Endothelial cell of umbilical vein (primary cell): ENCODE results near the gene GPD1. TPM values are rescaled to one million over a fixed set of nuclear protein-coding genes. Genes with fewer than 3 reads are reported as not detected.

Source experiments
- BruUV-seq: library from RNA; stranded (reverse); fragments of 400-500 nt; replicated peaks from 2 replicates; lab custom pipeline; 2021; lab: Mats Ljungman, UMichigan
- CTCF ChIA-PET: fragments of 300-600, 350-600 bp; sonication (Branson Sonifier 250); formaldehyde crosslinking; loops from one replicate; lab custom pipeline; 2021; ENCODE audit warnings: antibody characterized with exemption, inconsistent platforms; lab: Charles Lee
- POLR2A ChIA-PET: fragments of 300-600, 350-600 bp; sonication (Branson Sonifier 250); formaldehyde crosslinking; loops from one replicate; lab custom pipeline; 2021; ENCODE audit warnings: antibody characterized with exemption, inconsistent platforms; lab: Charles Lee
- DNase-seq: peaks from one replicate; pipeline ENCODE4 v3.0.0-alpha.2; 2011; ENCODE audit warnings: low read depth, low spot score
- FAIRE-seq: peaks from 2 replicates; lab custom pipeline; 2011; peaks lifted over from hg19 to GRCh38; lab: Jason Lieb, UNC
- H2AFZ ChIP-seq: 2 replicates; pipeline ENCODE4 v1.6.0; 2012; ENCODE audit warnings: low read depth, low read length, control low read depth, inconsistent platforms
- H3K27ac ChIP-seq: 2 replicates; pipeline ENCODE4 v1.5.1; 2011; ENCODE audit warnings: low read depth, mild to moderate bottlenecking, control low read depth, low read length, moderate library complexity; ENCODE audit not compliant: insufficient read depth
- H3K27me3 ChIP-seq, 2 experiments: 2 replicates each; pipeline versions ENCODE4 v1.6.0 to v1.6.1; 2011; ENCODE audit warnings: low read length in 2 of 2, mixed read lengths in 1 of 2; ENCODE audit not compliant: control insufficient read depth in 2 of 2, insufficient read depth in 2 of 2
- H3K36me3 ChIP-seq, 2 experiments: 2 replicates in 1 of 2; 3 replicates in 1 of 2; pipeline ENCODE4 v1.5.1; 2011; ENCODE audit warnings: low read length in 2 of 2, mild to moderate bottlenecking in 1 of 2, moderate library complexity in 1 of 2; ENCODE audit not compliant: control insufficient read depth in 2 of 2, insufficient read depth in 2 of 2; ENCODE audit errors: extremely low read depth in 1 of 2
- H3K4me1 ChIP-seq: 3 replicates; pipeline ENCODE4 v1.5.1; 2011; ENCODE audit warnings: mild to moderate bottlenecking, low read length; ENCODE audit not compliant: control insufficient read depth, insufficient read depth; ENCODE audit errors: extremely low read depth
- H3K4me2 ChIP-seq: 2 replicates; pipeline ENCODE4 v1.6.1; 2011; ENCODE audit warnings: low read length, control low read depth, mixed read lengths; ENCODE audit not compliant: insufficient read depth
- H3K4me3 ChIP-seq, 3 experiments: fragments of 200-600 bp in 1 of 3; sonication (generic), shearing (Covaris generic) in 1 of 3; replicated peaks in 1 of 3; 2 replicates each; pipeline ENCODE4 v1.5.1; 2011 to 2016; ENCODE audit warnings: control low read depth in 3 of 3, low read length in 3 of 3, mild to moderate bottlenecking in 2 of 3, inconsistent platforms in 1 of 3, low read depth in 1 of 3, moderate library complexity in 1 of 3; ENCODE audit not compliant: insufficient read depth in 1 of 3
- H3K79me2 ChIP-seq: 2 replicates; pipeline ENCODE4 v1.6.0; 2012; ENCODE audit warnings: low read length, inconsistent platforms; ENCODE audit not compliant: control insufficient read depth, insufficient read depth
- H3K9ac ChIP-seq: replicated peaks from 2 replicates; pipeline ENCODE3; 2011; ENCODE audit warnings: low read length, control low read depth; ENCODE audit not compliant: insufficient read depth; ENCODE audit errors: extremely low read depth
- H3K9me1 ChIP-seq: replicated peaks from 3 replicates; pipeline ENCODE4 v1.6.0; 2011; ENCODE audit warnings: mild to moderate bottlenecking, low read length; ENCODE audit not compliant: control insufficient read depth, insufficient read depth; ENCODE audit errors: extremely low read depth
- H3K9me3 ChIP-seq: replicated peaks from 2 replicates; pipeline ENCODE4 v1.5.1; 2012; ENCODE audit warnings: low read length, inconsistent platforms; ENCODE audit not compliant: control insufficient read depth, insufficient read depth
- H4K20me1 ChIP-seq: replicated peaks from 2 replicates; pipeline ENCODE3; 2011; ENCODE audit warnings: mild to moderate bottlenecking, low read length; ENCODE audit not compliant: control insufficient read depth, insufficient read depth; ENCODE audit errors: extremely low read depth
- CTCF ChIP-seq, 2 donors: IDR thresholded peaks; 1 replicate in 1 of 2; 2 replicates in 1 of 2; pipeline ENCODE4 v1.5.1; 2011; ENCODE audit warnings: low read length in 2 of 2, mild to moderate bottlenecking in 2 of 2, moderate library complexity in 2 of 2, control low read depth in 1 of 2, inconsistent platforms in 1 of 2, low read depth in 1 of 2; ENCODE audit not compliant: insufficient read depth in 1 of 2; ENCODE audit errors: extremely low read depth in 1 of 2
- EZH2 ChIP-seq: IDR thresholded peaks from 2 replicates; pipeline ENCODE4 v1.6.1; 2012; ENCODE audit warnings: borderline replicate concordance, low read depth, mild to moderate bottlenecking, moderate library complexity, low read length, inconsistent platforms; ENCODE audit not compliant: severe bottlenecking
- FOS ChIP-seq: IDR thresholded peaks from 2 replicates; pipeline ENCODE4 v1.6.1; 2011; ENCODE audit warnings: mild to moderate bottlenecking, low read length, moderate library complexity, borderline replicate concordance; ENCODE audit not compliant: insufficient read depth
- GATA2 ChIP-seq: IDR thresholded peaks from 2 replicates; pipeline ENCODE4 v1.7.0; 2011; ENCODE audit warnings: low read depth, mild to moderate bottlenecking, moderate library complexity, mixed read lengths, low read length; ENCODE audit not compliant: insufficient read length, insufficient read depth
- JUN ChIP-seq: IDR thresholded peaks from 2 replicates; pipeline ENCODE4 v1.6.1; 2011; ENCODE audit warnings: borderline replicate concordance, low read depth; ENCODE audit not compliant: insufficient read length, insufficient read depth
- MAX ChIP-seq: IDR thresholded peaks from 2 replicates; pipeline ENCODE4 v1.6.1; 2011; ENCODE audit not compliant: insufficient read depth, insufficient read length
- MYC ChIP-seq: IDR thresholded peaks from one replicate; pipeline ENCODE4 v1.6.1; 2011; ENCODE audit warnings: mild to moderate bottlenecking, low read depth, low read length
- POLR2AphosphoS5 ChIP-seq: IDR thresholded peaks from 2 replicates; pipeline ENCODE4 v1.6.1; 2012; ENCODE audit warnings: low read depth, mild to moderate bottlenecking, control low read depth, low read length, moderate library complexity; ENCODE audit not compliant: insufficient read depth
- dilution Hi-C: fragments of 300-500 bp; cut with MboI; formaldehyde crosslinking; loops from one replicate; pipeline ENCODE4 v1.15.0; 2019; ENCODE audit warnings: low sequenced_read_pairs; ENCODE audit not compliant: extremely low pct_ligation_motif_present
- intact Hi-C: fragments of 100-400 bp; cut with micrococcal nuclease; formaldehyde crosslinking; loops from one replicate; pipeline ENCODE4 v1.10.0; 2022
- polyA plus RNA-seq, 4 experiments: library from polyadenylated mRNA; depleted of rRNA in 3 of 4; stranded (reverse) in 3 of 4; unstranded in 1 of 4; fragments of >200 nt; gene quantifications; 2 replicates each; pipeline versions ENCODE4 v1.2.1 to v1.2.3, GENCODE V29; 2011 to 2012; ENCODE audit warnings: missing spikeins in 1 of 4
- total RNA-seq: library from RNA; stranded (reverse); gene quantifications from 2 replicates; pipeline ENCODE4 v1.2.3, GENCODE V29; 2021

The GPD1 gene
- total and polyA plus RNA-seq, 2 donors (not counting 3 experiments of a cell fraction or from before 2014, with no cell fraction given): 0.07 TPM; not detected in 1

- BruUV-seq: no TSS peak
- POLR2A ChIA-PET: interaction anchor here (1.0 kb wide), 1 partner anchor 75 kb away, joined by 3 read pairs; no protein-coding TSS in a partner anchor
- no peak for FAIRE-seq
Observed at GRCh38 chr12:50097952-50098351, 5.9 kb upstream of the GPD1 start.

More at GRCh38 chr12:50097952-50098351, 5.9 kb upstream of the GPD1 start:
- dilution Hi-C loops (no loop called here), intact Hi-C loops (no loop called here)
- Histone ChIP-seq H2AFZ (no peak overlapping the region), H3K4me3 (no peak overlapping the region), H3K79me2 (no peaks in the 10 kb centered on the region), H4K20me1 (no peaks in the 10 kb centered on the region), H3K9me3 (no peaks in the 10 kb centered on the region), H3K9ac (no peak overlapping the region), H3K27me3 (no peaks in the 10 kb centered on the region), H3K9me1 (no peaks in the 10 kb centered on the region), H3K36me3 (peaks cover 31 to 52% of the 10 kb centered on the region in 2 experiments), H3K4me1 (no peaks in the 10 kb centered on the region), H3K27ac (no peak overlapping the region), H3K4me2 (no peak overlapping the region)
- CTCF ChIA-PET: interaction anchor here (1.3 to 6.4 kb wide), 3 partner anchors 10 to 78 kb away, joined by 4 to 80 read pairs (median 5); partner anchors contain the start of gene COX14
- no peak for DNase-seq
- TF ChIP-seq POLR2AphosphoS5: no peak
- no peak for TF ChIP-seq MYC
- no peak for TF ChIP-seq FOS
- no peak for TF ChIP-seq MAX
- TF ChIP-seq CTCF (IDR thresholded peaks at IDR 0.05; ENCODE audit: extremely low read depth in 1 of 2, insufficient read depth in 1 of 2, low read depth in 1 of 2, low read length in 2 of 2): no peak
- TF ChIP-seq GATA2: no peak
- TF ChIP-seq EZH2: no peak
- no peak for TF ChIP-seq JUN
